GM12878 (cell line): ENCODE results near the gene YAP1. TPM values are rescaled to one million over a fixed set of nuclear protein-coding genes. Genes with fewer than 3 reads are reported as not detected.

Experiments
- ATAC-seq: fragments of 200-7000 bp; cut with Tn5 transposase; 3 replicates; pipeline ENCODE4 v1.9.1; 2020; ENCODE audit warnings: mild to moderate bottlenecking, moderate library complexity
- Bru-seq: library from RNA; stranded (reverse); fragments of 400-500 nt; gene quantifications from one replicate; lab custom pipeline; 2021; lab: Mats Ljungman, UMichigan
- BruChase-seq, 2 experiments: library from RNA; stranded (reverse); fragments of 400-500 nt; gene quantifications; one replicate each; lab custom pipeline; 2021; lab: Mats Ljungman, UMichigan
- BruUV-seq: library from RNA; stranded (reverse); fragments of 400-500 nt; replicated peaks from 2 replicates; lab custom pipeline; 2021; lab: Mats Ljungman, UMichigan
- CTCF ChIA-PET: fragments of 300-600 bp; sonication (Branson Sonifier 250); formaldehyde crosslinking; extraction: SDS; loops from one replicate; lab custom pipeline; 2021; ENCODE audit warnings: inconsistent platforms; lab: Yijun Ruan, JAX
- POLR2A ChIA-PET: fragments of 350-600 bp; formaldehyde crosslinking; extraction: SDS; loops from one replicate; lab custom pipeline; 2021; ENCODE audit warnings: inconsistent platforms; lab: Charles Lee
- RAD21 ChIA-PET: fragments of 300-600 bp; sonication (Branson Sonifier 250); formaldehyde crosslinking; loops from one replicate; lab custom pipeline; 2023; ENCODE audit warnings: antibody characterized with exemption; ENCODE audit not compliant: unreplicated experiment; lab: Charles Lee
- SMC1A ChIA-PET: fragments of 300-600 bp; sonication (Branson Sonifier 250); formaldehyde crosslinking; loops from one replicate; lab custom pipeline; 2023; ENCODE audit not compliant: unreplicated experiment, uncharacterized antibody; lab: Charles Lee
- DNase-seq: peaks from one replicate; pipeline ENCODE4 v3.0.0-alpha.2; 2011; ENCODE audit warnings: low read depth, low spot score
- FAIRE-seq: peaks from 3 replicates; lab custom pipeline; 2011; peaks lifted over from hg19 to GRCh38; lab: Jason Lieb, UNC
- H2AFZ ChIP-seq: 2 replicates; pipeline ENCODE4 v1.6.0; 2011; ENCODE audit warnings: low read depth, low read length, control low read depth; ENCODE audit not compliant: control insufficient read depth
- H3K27ac ChIP-seq: 2 replicates; pipeline ENCODE4 v1.5.1; 2011; ENCODE audit warnings: control low read depth; ENCODE audit not compliant: control insufficient read depth, insufficient read depth
- H3K27me3 ChIP-seq, 2 experiments: replicated peaks in 1 of 2; 2 replicates each; pipeline versions ENCODE4 v1.6.0 to v1.6.1; 2011; ENCODE audit warnings: low read length in 1 of 2; ENCODE audit not compliant: control insufficient read depth in 2 of 2, insufficient read depth in 2 of 2
- H3K36me3 ChIP-seq, 2 experiments: 2 replicates each; pipeline ENCODE4 v1.5.1; 2011; ENCODE audit warnings: low read length in 1 of 2; ENCODE audit not compliant: control insufficient read depth in 2 of 2, insufficient read depth in 2 of 2
- H3K4me1 ChIP-seq: 2 replicates; pipeline ENCODE4 v1.6.1; 2011; ENCODE audit warnings: mild to moderate bottlenecking, low read length, moderate library complexity, mixed read lengths; ENCODE audit not compliant: control insufficient read depth, insufficient read depth
- H3K4me2 ChIP-seq: 2 replicates; pipeline ENCODE4 v1.6.0; 2011; ENCODE audit warnings: control low read depth; ENCODE audit not compliant: control insufficient read depth, insufficient read depth
- H3K4me3 ChIP-seq: fragments of 200-600 bp; sonication (generic); 2 replicates; pipeline ENCODE4 v1.5.1; 2016
- H3K79me2 ChIP-seq: 2 replicates; pipeline ENCODE4 v1.6.0; 2011; ENCODE audit warnings: low read length; ENCODE audit not compliant: control insufficient read depth, insufficient read depth
- H3K9ac ChIP-seq: 2 replicates; pipeline ENCODE4 v1.8.0; 2011; ENCODE audit warnings: low read length, control low read depth, mixed read lengths; ENCODE audit not compliant: control insufficient read depth, insufficient read depth
- H3K9me3 ChIP-seq: replicated peaks from 3 replicates; pipeline ENCODE4 v1.5.1; 2011; ENCODE audit warnings: mild to moderate bottlenecking, low read length; ENCODE audit not compliant: control insufficient read depth, insufficient read depth
- H4K20me1 ChIP-seq: 2 replicates; pipeline ENCODE4 v1.6.0; 2011; ENCODE audit not compliant: control insufficient read depth, insufficient read depth
- ATF7 ChIP-seq: fragments of 450-650 bp; IDR thresholded peaks from 2 replicates; pipeline ENCODE4 v1.6.1; 2016; ENCODE audit warnings: low read depth, mild to moderate bottlenecking
- BHLHE40 ChIP-seq, 2 experiments: fragments of 450-650 bp in 1 of 2; IDR thresholded peaks; 2 replicates each; pipeline ENCODE4 v1.6.1; 2011 to 2017; ENCODE audit warnings: low read depth in 2 of 2, borderline replicate concordance in 1 of 2, improper control_type of control experiment in 1 of 2, low read length in 1 of 2, mild to moderate bottlenecking in 1 of 2
- CBX3 ChIP-seq: fragments of 200-600 bp; sonication (generic); IDR thresholded peaks from 2 replicates; pipeline ENCODE4 v1.6.1; 2016; ENCODE audit warnings: low read depth, borderline replicate concordance
- DPF2 ChIP-seq: fragments of 450-650 bp; IDR thresholded peaks from 2 replicates; pipeline ENCODE4 v1.6.1; 2017; ENCODE audit warnings: mild to moderate bottlenecking
- EGR1 ChIP-seq, 2 experiments: IDR thresholded peaks; 1 replicate in 1 of 2; 2 replicates in 1 of 2; pipeline ENCODE4 v1.6.1; 2011 to 2012; ENCODE audit warnings: low read depth in 2 of 2, low read length in 2 of 2, borderline replicate concordance in 1 of 2, mild to moderate bottlenecking in 1 of 2, moderate library complexity in 1 of 2
- GABPA ChIP-seq: IDR thresholded peaks from 2 replicates; pipeline ENCODE4 v1.6.1; 2014; ENCODE audit warnings: antibody characterized with exemption, low read depth, mild to moderate bottlenecking, inconsistent platforms
- GATAD2B ChIP-seq: fragments of 450-650 bp; conservative IDR thresholded peaks from 2 replicates; pipeline ENCODE4 v1.6.1; 2017; ENCODE audit warnings: low read depth, mild to moderate bottlenecking, moderate library complexity
- HDAC2 ChIP-seq: fragments of 200-600 bp; sonication (generic); IDR thresholded peaks from 2 replicates; pipeline ENCODE4 v1.6.1; 2017
- IKZF1 ChIP-seq: fragments of 450-650 bp; conservative IDR thresholded peaks from 2 replicates; pipeline ENCODE4 v1.6.1; 2017; ENCODE audit warnings: antibody characterized with exemption, mild to moderate bottlenecking
- NFIC ChIP-seq: IDR thresholded peaks from 2 replicates; pipeline ENCODE4 v1.6.1; 2012; ENCODE audit warnings: low read depth, mild to moderate bottlenecking, inconsistent platforms, low read length, moderate library complexity
- RUNX3 ChIP-seq: IDR thresholded peaks from 2 replicates; pipeline ENCODE4 v1.6.1; 2012; ENCODE audit warnings: low read length, inconsistent platforms
- YY1 ChIP-seq: IDR thresholded peaks from 2 replicates; pipeline ENCODE4 v1.6.1; 2011; ENCODE audit warnings: low read depth, mild to moderate bottlenecking, low read length
- ZNF217 ChIP-seq: fragments of 450-650 bp; IDR thresholded peaks from 2 replicates; pipeline ENCODE4 v1.6.1; 2017; ENCODE audit warnings: antibody characterized with exemption, mild to moderate bottlenecking
- WGBS: methylation state at CpG from one replicate; pipeline ENCODE4 v1.1.6; 2016; ENCODE audit warnings: low lambda C conversion rate; ENCODE audit not compliant: insufficient replicate concordance, insufficient coverage; ENCODE audit errors: missing lambda C conversion rate; 5-methylcytosine and 5-hydroxymethylcytosine counted together
- in situ Hi-C: fragments of 300-500 bp; cut with MboI; formaldehyde crosslinking; loops from 9 replicates; pipeline ENCODE4 v1.14.3; 2018; ENCODE audit warnings: mixed read lengths
- intact Hi-C: fragments of 100-400 bp; cut with micrococcal nuclease; formaldehyde crosslinking; loops from one replicate; pipeline ENCODE4 v1.14.2; 2022; ENCODE audit not compliant: unreplicated experiment
- long read RNA-seq, 2 experiments: library from polyadenylated mRNA; unstranded; transcript quantifications; one replicate each; pipeline ENCODE4 v2.0.0, GENCODE V29; 2019 to 2020
- polyA minus RNA-seq, 3 experiments: library from RNA; depleted of rRNA, polyadenylated mRNA; stranded (reverse); fragments of >200 nt; gene quantifications; 2 replicates each; pipeline ENCODE4 v1.2.3, GENCODE V29; 2011
- polyA plus RNA-seq, 11 experiments: library from polyadenylated mRNA; depleted of rRNA in 4 of 11; unstranded in 6 of 11; stranded (reverse) in 5 of 11; fragments of >200 nt; fragmentation: Nextera tagmentation in 4 of 11; fragmentation: Illumina TruSeq in 1 of 11; extraction: Ambion mirVana in 4 of 11; extraction: Trizol in 1 of 11; gene quantifications; 1 replicate in 1 of 11; 2 replicates in 10 of 11; pipeline versions ENCODE4 v1.2.1 to v1.2.3, GENCODE V29; 2011 to 2016; ENCODE audit warnings: inconsistent platforms in 2 of 11, missing spikeins in 2 of 11, low read depth in 1 of 11
- total RNA-seq, 4 experiments: library from RNA; depleted of rRNA in 3 of 4; stranded (reverse); fragments of >200 nt in 3 of 4; fragmentation: Illumina TruSeq in 1 of 4; extraction: Trizol in 1 of 4; gene quantifications; 2 replicates each; pipeline versions ENCODE4 v1.2.1 to v1.2.3, GENCODE V29; 2013 to 2021
- TF ChIP-seq, protein P1 (sequence below): fragments of 450-650 bp; conservative IDR thresholded peaks from 2 replicates; pipeline ENCODE4 v1.6.1; 2017; ENCODE audit warnings: mild to moderate bottlenecking, moderate library complexity

The YAP1 gene
- total RNA-seq (2013; cell fraction: nucleolus; rRNA removed): not detected in 2 replicates
- total RNA-seq (2014; rRNA removed) (not detected in 2 replicates), total RNA-seq (2014; rRNA removed; fragmentation: Illumina TruSeq; extraction: Trizol) (not detected in 2 replicates), total RNA-seq (2021) (0.24 and 0.33 TPM in 2 replicates), polyA plus RNA-seq (2011; rRNA removed) (0.04 and 0.11 TPM in 2 replicates), polyA plus RNA-seq (2014; fragmentation: Illumina TruSeq; extraction: Trizol) (not detected in 2 replicates), polyA plus RNA-seq (2014; fragmentation: Nextera tagmentation; extraction: Ambion mirVana) (under 1 TPM in 1 of 2 experiments, not detected in 1; 0.10 TPM), polyA plus RNA-seq (2014; rRNA removed) (not detected in 2 replicates), polyA plus RNA-seq (2016; fragmentation: Nextera tagmentation; extraction: Ambion mirVana) (under 1 TPM in 1 of 2 experiments, not detected in 1; 0.03 TPM), polyA minus RNA-seq (2011; rRNA and poly(A)+ RNA removed) (0.37 TPM in 1 of 2 replicates, not detected in the other), Bru-seq, nascent RNA (percentile 20 among the genes with signal in this experiment), BruChase-seq, experiment 1, labeled RNA remaining after a 6-hour chase (percentile 23 among the genes with signal in this experiment), BruChase-seq, experiment 2, labeled RNA remaining after a 2-hour chase (percentile 24 among the genes with signal in this experiment)
- not detected for polyA plus RNA-seq (2011; ENCODE audit: low read depth)
- 0.09 and 0.18 TPM in 2 replicates for polyA plus RNA-seq (2011; cell fraction: cytosol; rRNA removed)
- not detected in 2 replicates for polyA plus RNA-seq (2011; cell fraction: nucleus; rRNA removed)
- polyA plus RNA-seq (2012): not detected in 2 replicates
- polyA minus RNA-seq (2011; cell fraction: cytosol; rRNA and poly(A)+ RNA removed): 0.62 TPM in 1 of 2 replicates, not detected in the other
- 0.10 TPM in 1 of 2 replicates, not detected in the other for polyA minus RNA-seq (2011; cell fraction: nucleus; rRNA and poly(A)+ RNA removed)
- long read RNA-seq, experiment 1: 0 reads
- long read RNA-seq, experiment 2, partial matches to known transcripts: 1 of 2 reads
- long read RNA-seq, experiment 2, other reads (novel, unspliced or antisense): 1 of 2 reads

DNA sequence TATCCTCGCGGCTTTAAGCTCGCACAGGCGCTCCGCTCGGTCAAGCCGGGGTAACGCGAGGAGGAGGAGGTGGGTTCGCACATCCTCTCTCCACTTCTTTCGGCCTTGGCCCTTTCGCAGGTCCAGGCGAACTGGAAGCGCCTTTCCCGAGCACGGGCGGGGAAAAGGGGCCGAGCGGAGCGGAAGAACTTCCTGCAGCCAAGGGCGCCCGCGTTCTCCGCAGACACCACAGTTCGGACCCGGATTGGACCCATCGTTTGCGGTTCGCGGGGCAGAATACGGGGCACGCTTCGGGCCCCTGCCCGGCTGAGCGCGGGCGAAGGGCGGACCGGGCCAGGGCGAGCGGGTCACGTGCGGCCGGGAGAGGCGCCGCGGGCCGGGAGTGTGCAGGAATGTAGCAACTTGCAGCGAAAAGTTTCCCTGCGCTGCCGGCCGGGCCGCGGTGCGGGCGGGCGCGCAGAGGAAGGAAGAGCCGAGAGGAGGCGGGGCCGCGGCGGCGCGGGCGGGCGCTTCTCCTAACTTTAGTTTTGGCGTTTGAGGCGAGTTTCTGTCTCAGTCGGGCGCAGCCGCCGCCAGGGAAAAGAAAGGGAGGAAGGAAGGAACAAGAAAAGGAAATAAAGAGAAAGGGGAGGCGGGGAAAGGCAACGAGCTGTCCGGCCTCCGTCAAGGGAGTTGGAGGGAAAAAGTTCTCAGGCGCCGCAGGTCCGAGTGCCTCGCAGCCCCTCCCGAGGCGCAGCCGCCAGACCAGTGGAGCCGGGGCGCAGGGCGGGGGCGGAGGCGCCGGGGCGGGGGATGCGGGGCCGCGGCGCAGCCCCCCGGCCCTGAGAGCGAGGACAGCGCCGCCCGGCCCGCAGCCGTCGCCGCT, at the start of gene YAP1:
Gene YAP1 (plus strand): TSS at position 552 of the 865 bp plus-strand sequence. CDS start 402 bp downstream, outside the sequence.
- SMC1A ChIA-PET: no interaction called here
- RAD21 ChIA-PET: no interaction called here
- Histone ChIP-seq H3K4me1 (no peaks in the 10 kb centered on the region; the same call in 1 of the 2 replicates), H3K36me3 (no peaks in the 10 kb centered on the region), H3K4me2 (peak within 1 kb of the TSS; percentile 98), H3K79me2 (no peaks in the 10 kb centered on the region), H3K9me3 (no peaks in the 10 kb centered on the region), H3K27ac (no peak within 1 kb of the TSS), H4K20me1 (no peaks in the 10 kb centered on the region), H2AFZ (peak within 1 kb of the TSS; percentile 78), H3K9ac (no peak within 1 kb of the TSS), H3K4me3 (peak within 1 kb of the TSS; percentile 77), H3K27me3 (peaks cover 2 to 12% of the 10 kb centered on the region in 2 experiments; a peak in 3 of 4 replicates)
- CTCF ChIA-PET: no interaction called here
- in situ Hi-C loops: no loop called here
- no TSS peak for BruUV-seq
- ATAC-seq (peak; percentile 90), FAIRE-seq (peak; percentile 18), DNase-seq (no peak)
- intact Hi-C loops: no loop called here
- POLR2A ChIA-PET: no interaction called here
- WGBS: 2% methylated on average over 63 of the region's 104 CpGs
- TF ChIP-seq GABPA: 0 out of 2 replicates have a peak, but pooled peaks have one; percentile 14
- TF ChIP-seq NFIC: no peak
- TF ChIP-seq, protein P1, sequence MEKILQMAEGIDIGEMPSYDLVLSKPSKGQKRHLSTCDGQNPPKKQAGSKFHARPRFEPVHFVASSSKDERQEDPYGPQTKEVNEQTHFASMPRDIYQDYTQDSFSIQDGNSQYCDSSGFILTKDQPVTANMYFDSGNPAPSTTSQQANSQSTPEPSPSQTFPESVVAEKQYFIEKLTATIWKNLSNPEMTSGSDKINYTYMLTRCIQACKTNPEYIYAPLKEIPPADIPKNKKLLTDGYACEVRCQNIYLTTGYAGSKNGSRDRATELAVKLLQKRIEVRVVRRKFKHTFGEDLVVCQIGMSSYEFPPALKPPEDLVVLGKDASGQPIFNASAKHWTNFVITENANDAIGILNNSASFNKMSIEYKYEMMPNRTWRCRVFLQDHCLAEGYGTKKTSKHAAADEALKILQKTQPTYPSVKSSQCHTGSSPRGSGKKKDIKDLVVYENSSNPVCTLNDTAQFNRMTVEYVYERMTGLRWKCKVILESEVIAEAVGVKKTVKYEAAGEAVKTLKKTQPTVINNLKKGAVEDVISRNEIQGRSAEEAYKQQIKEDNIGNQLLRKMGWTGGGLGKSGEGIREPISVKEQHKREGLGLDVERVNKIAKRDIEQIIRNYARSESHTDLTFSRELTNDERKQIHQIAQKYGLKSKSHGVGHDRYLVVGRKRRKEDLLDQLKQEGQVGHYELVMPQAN: no peak
- TF ChIP-seq EGR1 (IDR thresholded peaks at IDR 0.05; ENCODE audit: borderline replicate concordance in 1 of 2, low read depth in 2 of 2, low read length in 2 of 2): peak in 1 of 2 experiments; percentile 31; a peak in 1 of 3 replicates
- no peak for TF ChIP-seq HDAC2
- 0 out of 2 replicates have a peak, but pooled peaks have one; percentile 33 for TF ChIP-seq GATAD2B
- TF ChIP-seq YY1: 0 out of 2 replicates have a peak, but pooled peaks have one; percentile 22
- no peak for TF ChIP-seq CBX3
- TF ChIP-seq ATF7: no peak
- 0 out of 2 replicates have a peak, but pooled peaks have one; percentile 15 for TF ChIP-seq DPF2
- peak; percentile 62 for TF ChIP-seq IKZF1
- TF ChIP-seq BHLHE40 (IDR thresholded peaks at IDR 0.05; ENCODE audit: borderline replicate concordance in 1 of 2, low read depth in 2 of 2, low read length in 1 of 2): peak; percentile 24 to 70; a peak in 3 of 4 replicates
- 0 out of 2 replicates have a peak, but pooled peaks have one; percentile 22 for TF ChIP-seq RUNX3
- peak; percentile 41; the same call in 1 of the 2 replicates for TF ChIP-seq ZNF217
